SK-MEL-5 (cell line): ENCODE results near the gene PLRG1. TPM values are rescaled to one million over a fixed set of nuclear protein-coding genes. Genes with fewer than 3 reads are reported as not detected.

Source experiments
- DNase-seq: peaks from one replicate; pipeline ENCODE4 v3.0.0-alpha.2; 2016; ENCODE audit warnings: low read depth, low spot score
- in situ Hi-C: cut with HindIII; loops from 2 replicates; pipeline ENCODE4 v1.10.0; 2016; ENCODE audit warnings: low sequenced_read_pairs, high pct_unique_total_duplicates, low pct_unique_long_range_greater_than_20kb
- total RNA-seq: library from RNA; depleted of rRNA; stranded (reverse); fragments of >200 nt; shearing (Covaris generic); gene quantifications from 2 replicates; pipeline ENCODE4 v1.2.3, GENCODE V29; 2014

The PLRG1 gene
- total RNA-seq, 1 experiment from 2014 or later = 98.9 TPM

DNA sequence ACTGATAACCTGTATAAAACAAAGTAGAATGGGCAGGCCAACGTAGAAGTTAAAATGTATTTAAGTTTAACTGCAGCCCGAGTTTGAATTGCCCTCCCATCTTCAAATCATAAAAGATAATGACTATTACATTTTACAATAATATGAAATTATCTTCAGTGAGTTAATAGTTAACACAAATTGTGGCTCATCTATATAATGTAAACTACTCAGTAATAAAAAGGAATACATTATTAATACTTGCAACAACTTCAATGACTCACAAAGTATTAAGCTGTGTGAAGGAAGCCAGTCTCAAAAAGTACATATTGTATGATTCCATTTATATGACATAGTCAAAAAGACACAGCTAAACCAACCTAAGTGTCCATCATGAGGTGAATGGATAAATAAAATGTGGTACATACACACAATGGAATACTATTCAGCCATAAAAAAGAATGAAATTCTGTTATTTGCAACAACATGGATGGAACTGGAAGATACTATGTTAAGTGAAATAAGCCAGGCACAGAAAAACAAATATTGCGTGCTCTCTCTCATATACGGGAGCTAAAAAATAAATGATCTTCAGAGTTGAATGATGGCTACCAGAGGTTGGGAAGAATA, 7.8 kb downstream of the PLRG1 start:
- DNase-seq = no peak
- in situ Hi-C loops = no loop called here

DNA sequence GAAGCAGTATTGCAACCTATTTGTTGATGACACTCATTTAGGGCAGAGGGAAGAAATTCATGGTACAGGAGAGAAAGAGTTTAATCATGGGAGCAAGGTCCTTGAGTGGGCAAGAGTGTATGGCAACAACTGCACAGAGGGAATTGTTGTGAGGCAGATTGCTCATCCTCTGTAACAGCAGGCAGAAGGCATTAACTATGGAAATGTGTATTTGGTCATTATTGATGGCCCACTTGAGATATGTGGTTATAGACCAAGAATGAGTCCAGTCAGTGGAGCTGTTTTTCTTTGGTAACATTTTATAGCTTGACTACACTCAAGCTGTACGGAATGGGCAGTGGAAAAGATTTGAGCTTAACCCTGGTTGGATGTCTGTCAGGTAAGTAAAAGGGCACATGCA, 15.9 kb downstream of the PLRG1 start:
- in situ Hi-C loops = no loop called here
- no peak for DNase-seq

DNA sequence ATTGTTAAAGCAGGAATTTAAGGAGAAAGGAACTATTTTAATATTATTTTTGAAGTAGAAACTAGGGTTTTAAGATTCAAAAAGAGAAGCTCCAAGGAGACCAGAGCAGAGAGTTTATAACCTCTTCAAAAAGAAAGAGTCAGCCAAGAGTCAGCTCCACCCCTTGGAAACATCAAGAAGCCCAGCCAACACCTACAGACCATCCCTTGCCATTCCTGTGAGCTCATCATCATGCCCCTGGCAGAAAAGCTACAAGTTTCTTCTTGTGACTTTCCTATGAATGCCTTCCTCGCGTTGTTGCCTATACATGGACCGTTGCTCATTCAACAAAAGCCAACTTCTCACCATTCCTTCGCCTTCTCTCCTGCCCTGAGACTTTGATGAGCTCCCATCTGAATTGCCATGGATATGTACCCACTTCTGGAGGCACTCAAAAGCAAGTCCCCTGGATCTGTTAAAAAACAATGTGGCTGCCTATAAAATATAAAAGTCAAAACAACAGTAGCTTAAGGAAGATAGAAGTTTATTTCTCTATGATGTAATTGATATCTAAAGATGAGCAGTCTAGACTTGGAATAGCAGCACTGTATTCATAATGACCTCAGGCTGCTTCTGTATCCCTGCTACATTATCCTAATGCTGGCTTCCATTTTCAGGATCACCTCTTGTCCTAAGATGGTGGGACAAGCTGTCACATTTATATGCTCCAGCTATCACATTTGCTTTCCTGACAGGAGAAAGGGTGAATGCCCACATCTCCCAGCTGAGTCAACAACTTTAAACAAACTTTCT, 20.3 kb downstream of the PLRG1 start:
- in situ Hi-C loops = no loop called here
- DNase-seq = no peak

DNA sequence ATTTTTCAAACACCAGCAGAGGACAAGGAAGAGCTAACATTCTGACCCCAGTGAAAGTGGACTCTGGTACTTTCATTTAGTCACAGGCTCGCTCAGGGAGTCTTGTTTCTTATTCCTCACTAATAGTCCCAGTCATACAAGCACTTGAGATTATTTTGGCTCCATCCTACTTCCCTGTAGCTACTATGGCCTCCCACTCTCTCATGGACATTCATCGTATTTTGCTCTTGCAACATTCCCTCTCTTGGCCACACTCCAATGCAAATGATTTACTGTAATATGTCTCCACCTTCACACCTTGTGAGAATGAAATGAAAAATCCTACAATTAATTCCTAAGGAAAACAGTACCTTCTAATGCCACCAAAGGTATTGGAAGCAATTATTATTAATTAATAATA, 21.3 kb downstream of the PLRG1 start:
- in situ Hi-C loops = no loop called here
- DNase-seq = no peak

DNA sequence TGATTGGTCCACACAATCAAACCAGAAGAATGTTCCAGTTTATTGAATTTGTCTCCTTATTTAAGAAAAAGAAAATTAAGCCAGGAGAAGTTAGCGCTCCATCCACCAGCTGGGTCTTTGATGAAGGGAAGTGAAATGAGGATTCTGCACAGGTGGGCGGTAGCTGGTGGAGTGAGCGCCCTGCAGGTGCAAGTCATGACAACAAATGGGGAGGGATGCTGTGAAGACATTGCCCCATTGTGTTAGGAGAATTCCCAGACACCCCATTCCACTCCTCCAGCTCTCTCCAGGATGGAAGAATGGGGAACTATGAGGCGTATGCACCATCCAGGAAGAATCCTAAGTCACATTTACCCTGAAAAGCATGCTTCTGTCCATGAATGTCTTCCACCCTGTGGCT, 22.9 kb downstream of the PLRG1 start:
- in situ Hi-C loops = no loop called here
- DNase-seq = no peak

DNA sequence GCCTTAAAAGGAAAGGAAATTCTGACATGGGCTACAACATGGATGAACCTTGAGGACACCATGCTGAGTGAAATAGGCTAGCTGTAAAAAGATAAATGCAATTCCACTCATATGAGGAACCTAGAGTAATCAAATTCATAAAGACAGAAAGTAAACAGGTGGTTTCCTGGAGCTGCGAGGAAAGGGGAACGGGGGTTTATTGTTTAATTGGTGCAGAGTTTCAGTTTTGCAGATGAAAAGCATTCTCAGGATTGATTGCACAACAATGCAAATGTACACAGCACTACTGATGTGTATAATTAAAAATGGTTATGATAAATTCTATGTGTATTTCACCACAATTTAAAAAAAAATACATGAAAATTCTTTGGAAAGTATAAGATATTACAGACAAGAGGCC, 24.0 kb downstream of the PLRG1 start:
- no peak for DNase-seq
- in situ Hi-C loops = no loop called here

DNA sequence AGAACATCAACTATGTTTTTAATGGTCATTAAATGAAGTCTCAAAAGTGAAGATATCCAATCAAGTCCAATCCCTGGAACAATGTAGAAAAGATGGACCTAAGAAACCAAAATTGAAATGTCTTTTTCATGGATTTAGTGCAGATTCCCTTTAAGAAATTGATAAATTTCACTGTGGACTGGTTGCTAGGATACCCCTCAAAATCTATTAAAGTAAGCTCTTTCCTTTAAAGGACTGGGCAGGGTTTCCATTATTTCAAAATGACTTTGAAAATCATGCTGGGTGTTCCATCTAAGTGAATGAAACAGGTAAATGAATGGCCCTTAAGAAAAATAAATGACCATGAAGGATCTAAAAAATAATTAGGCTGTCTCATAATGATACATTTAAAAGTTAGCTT, 28.6 kb downstream of the PLRG1 start:
- in situ Hi-C loops = no loop called here
- no peak for DNase-seq

DNA sequence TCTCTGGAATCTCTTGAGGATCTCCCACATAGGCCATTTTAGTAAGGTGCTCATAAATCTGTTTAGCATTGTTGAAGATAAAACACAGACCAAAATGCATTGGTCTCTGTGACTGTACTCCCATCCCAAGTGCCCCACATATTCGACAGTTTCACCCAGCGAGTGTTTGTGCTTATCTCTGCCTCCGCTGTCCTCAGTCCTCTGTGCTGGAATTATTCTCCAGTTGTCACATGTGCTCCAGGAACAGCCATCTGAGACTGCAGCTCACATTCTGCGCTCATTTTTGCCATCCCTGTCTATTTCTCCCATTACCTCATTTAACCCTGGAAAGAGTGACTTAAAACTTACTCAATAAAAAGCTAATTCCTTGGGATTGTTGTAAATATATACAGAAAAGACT, 31.0 kb downstream of the PLRG1 start:
- in situ Hi-C loops = no loop called here
- no peak for DNase-seq

DNA sequence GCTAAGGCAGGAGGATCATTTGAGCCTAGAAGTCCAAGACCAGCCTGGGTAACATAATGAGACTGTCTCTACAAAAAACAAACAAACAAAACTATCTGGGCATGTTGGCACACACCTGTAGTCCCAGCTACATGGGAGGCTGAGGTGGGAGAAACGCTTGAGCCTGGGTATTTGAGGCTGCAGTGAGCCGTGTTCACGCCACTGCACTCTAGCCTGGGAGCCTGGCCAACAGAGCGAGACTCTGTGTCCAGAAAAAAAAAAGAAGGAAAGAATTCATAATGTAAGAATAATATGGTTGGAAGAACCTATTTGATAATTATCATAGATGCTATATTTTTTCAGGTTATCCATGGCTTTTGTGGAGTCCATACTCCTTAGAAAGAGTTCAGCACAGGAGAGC, 32.6 kb downstream of the PLRG1 start:
- in situ Hi-C loops = no loop called here
- no peak for DNase-seq

DNA sequence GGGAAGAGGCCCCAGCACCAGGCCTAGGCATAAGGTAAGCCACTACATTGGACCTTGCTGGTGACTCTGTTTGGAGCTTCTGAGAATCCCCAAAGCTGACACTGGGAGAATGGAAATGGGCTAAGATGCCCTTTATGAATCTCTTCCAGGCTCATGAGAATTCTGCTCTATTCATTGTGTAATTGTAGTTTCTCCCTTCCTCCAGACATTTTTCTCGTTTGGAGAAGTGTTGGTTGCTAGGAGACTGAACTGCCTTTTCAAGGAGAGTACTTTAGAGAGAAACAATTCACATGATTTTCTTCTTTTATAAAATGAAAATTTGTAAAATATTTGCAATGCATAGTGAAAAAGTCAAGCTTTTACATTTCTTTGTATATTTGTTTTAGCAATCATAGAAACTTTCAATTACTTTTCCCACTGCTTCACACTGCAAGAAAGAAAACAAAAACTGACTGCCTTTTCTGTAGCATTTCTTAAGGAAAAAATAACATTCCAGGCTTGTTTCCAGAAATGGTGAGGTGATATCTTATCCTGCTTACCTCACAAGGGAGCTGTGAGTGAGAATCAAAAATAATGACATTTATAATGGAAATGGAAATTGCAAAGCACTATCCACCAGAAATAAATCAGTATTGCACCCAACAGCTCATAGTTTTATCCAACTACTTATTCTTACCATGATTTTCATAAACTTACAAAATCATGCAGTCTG, 33.7 kb downstream of the PLRG1 start:
- in situ Hi-C loops = no loop called here
- no peak for DNase-seq

DNA sequence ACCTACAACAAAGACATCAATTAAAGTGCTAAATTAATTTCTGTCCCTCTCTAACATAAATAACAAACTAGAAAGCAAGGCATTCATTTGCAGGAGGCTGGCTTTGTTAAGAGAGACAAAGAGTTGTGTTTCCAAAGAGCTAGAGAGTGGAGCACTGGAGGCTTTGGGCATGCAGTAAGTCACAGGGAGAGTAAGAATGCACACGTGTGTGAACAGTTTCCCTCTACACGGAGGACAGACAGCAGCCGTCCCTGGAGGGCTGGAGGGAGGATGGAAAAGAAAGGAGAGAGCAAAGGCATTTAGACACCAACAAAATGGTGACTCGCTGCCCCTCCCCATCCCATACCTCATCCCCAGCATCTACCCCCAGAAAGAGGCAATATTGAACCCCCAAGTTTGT, 38.2 kb downstream of the PLRG1 start:
- DNase-seq = no peak
- in situ Hi-C loops = no loop called here

DNA sequence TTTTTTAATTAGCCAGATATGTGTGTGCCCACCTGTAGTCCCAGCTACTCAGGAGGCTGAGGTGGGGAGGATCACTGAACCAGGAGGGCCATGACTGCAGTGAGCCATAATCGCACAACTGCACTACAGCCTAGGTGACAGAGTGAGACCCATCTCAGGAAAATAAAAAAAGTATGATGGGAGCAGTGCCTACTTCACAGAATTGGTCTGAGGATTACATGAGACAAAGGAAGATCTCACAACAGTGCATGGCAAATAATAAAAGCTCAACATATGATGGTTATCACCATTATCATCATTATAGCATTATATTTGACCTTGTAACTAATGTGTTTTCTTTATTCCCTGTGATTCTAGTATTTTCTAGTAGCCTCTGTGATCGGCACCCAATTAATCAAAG, 38.7 kb downstream of the PLRG1 start:
- DNase-seq = no peak
- in situ Hi-C loops = no loop called here

DNA sequence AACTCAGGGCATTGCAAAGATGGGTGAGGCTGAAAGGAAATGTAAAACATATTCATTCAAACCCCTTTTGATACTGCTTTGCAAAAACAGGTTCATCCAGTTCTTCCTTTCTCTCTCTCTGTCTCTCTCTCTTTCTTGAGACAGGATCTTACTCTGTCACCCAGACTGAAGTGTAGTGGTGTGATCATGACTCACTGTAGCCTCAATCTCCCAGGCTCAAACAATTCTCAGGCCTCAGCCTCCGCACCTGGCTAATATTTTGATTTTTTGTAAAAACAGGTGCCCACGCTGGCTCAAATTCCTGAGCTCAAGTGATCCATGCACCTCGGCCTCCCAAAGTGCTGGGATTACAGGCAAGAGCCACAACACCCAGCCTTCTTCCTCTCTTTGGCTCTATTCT, 43.0 kb downstream of the PLRG1 start:
- DNase-seq = no peak
- in situ Hi-C loops = no loop called here

DNA sequence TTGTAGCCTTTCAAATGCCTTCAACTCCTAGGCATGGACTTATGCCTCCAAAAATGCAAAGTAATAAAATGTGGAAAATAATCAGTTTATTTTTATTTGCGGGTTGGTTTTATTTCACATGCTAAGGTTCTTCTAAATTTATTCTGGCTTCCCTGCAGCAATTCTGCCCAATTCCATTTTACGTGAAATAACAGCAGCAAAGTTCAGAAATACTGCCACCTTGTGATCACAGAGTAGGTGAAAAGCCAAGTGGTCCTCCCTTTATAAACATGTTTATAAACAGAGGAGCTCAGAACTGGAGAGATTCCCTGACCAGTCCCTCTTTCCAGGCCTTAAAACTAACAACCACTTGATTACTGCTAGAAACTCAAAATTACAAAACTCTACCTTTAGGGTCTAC, 43.9 kb downstream of the PLRG1 start:
- in situ Hi-C loops = no loop called here
- DNase-seq = peak; percentile 54

DNA sequence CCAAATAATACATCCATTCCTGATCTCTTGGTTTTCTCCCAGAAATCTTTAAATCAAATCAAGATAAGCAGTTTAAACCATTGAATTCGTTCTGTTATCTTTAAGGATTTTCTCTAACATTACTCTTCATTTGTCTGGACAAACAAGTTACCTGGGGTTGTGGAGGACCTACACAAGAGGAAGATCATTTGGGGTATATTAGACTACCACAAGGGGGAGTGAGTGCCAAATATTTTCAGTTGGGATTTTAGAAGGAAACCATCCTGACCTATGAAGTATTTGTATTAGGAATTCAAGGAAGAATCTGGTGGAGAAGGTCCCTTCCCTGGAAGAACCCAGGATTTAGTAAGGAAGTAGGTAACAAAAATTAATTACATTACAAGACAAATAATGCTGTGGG, 46.6 kb downstream of the PLRG1 start:
- peak; percentile 61 for DNase-seq
- in situ Hi-C loops = no loop called here

DNA sequence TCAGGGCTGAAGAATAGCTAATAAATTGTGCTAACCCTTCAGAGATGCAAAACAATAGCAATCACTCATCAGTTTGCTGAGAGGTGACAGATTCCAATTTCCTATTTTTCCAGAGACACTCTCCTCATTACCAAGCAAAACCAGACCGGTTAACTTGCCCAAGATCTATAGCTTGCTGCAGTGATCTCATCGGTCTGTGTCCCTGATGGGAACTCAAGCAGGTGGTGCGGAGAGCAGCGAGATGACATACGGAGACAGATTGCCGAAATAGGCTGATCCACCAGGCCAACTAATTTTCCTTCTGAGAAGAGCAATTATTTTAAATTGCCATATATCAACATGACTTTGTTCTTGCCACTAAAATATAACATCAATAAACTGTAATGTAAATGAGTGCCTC, 48.1 kb downstream of the PLRG1 start:
- DNase-seq = no peak
- in situ Hi-C loops = no loop called here

DNA sequence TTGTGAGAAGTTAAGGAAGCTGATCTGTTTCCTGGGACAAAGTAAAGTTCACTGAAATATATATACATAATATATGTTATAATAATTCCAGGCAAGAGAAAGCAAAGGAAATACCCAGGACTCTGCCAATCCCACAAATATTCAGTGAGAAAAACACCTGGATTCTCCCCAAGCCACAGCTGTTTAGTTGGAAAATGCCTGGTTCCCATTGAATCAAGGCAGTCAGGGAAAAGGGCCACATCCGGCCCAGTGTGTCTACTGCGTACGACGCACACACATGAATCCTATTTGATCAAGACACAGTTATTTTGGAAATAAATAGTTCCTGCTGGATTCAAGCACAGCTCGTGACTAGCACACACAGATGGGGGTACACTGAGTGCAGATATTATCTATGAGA, 52.3 kb downstream of the PLRG1 start:
- in situ Hi-C loops = no loop called here
- DNase-seq = no peak

DNA sequence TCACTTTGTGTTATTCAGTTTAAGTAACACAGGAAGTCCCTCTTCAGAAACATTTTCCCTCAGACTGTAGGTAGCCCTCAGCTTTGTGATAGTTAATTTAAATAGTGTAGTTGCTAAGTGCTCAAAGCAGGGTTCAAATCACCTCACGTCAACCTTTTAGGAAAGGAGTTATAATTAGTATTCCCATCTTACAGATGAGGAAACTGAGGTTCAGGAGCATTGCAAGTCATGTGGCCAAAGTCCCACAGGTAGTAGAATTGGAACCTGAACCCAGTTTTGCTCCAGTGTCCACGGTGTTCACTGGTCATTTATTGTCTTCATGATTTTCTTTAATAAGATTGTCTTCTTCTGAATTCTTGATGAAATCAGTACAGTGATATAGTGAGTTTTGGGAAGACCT, 54.3 kb downstream of the PLRG1 start:
- no peak for DNase-seq
- in situ Hi-C loops = no loop called here

DNA sequence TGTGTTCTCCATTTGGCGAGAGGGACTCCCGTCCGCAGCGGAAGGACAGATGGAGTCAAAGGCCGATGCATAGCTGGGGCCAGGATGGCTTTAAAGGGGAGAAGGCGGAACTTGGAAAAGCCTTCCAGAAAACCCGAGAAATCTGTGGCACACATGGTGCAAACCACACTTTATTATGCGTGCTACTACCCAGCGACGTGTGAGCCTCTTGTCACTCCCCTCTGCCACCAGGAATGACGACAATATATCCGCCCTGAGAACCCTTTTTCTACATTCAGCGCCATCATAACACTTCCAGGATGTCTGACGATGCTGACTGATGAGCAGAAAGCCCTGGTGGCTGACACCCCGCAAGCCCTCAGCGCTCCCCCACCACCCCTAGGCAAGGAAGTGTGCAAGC, 57.9 kb downstream of the PLRG1 start:
- no peak for DNase-seq
- in situ Hi-C loops = no loop called here
